Heart right ventricle (tissue), 16 donors: ENCODE data around the gene KCTD11. TPM values are rescaled to one million over a fixed set of nuclear protein-coding genes. Genes with fewer than 3 reads are reported as not detected.

Source experiments
- ATAC-seq, 8 donors: fragments of 200-7000 bp; cut with Tn5 transposase; one replicate each; pipeline ENCODE4 v1.9.1; 2020; ENCODE audit warnings: mild to moderate bottlenecking in 8 of 8, moderate library complexity in 8 of 8, moderate number of reproducible peaks in 1 of 8
- DNase-seq, 2 donors: peaks; one replicate each; pipeline ENCODE4 v3.0.0-alpha.2; 2020
- H3K27ac ChIP-seq, 10 donors: fragments of 200-600 bp; sonication (generic) in 2 of 10; one replicate each; pipeline versions ENCODE4 v1.5.0 to v1.8.0; 2020 to 2022; ENCODE audit warnings: mild to moderate bottlenecking in 3 of 10
- H3K27me3 ChIP-seq, 7 donors: fragments of 200-600 bp; one replicate each; pipeline ENCODE4 v1.8.0; 2021 to 2022; ENCODE audit warnings: mild to moderate bottlenecking in 2 of 7
- H3K36me3 ChIP-seq, 9 donors: fragments of 200-600 bp; sonication (generic) in 1 of 9; one replicate each; pipeline versions ENCODE4 v1.5.0 to v1.8.0; 2020 to 2022; ENCODE audit warnings: mild to moderate bottlenecking in 2 of 9
- H3K4me1 ChIP-seq, 9 donors: fragments of 200-600 bp; sonication (generic) in 1 of 9; one replicate each; pipeline versions ENCODE4 v1.5.0 to v1.8.0; 2020 to 2022; ENCODE audit warnings: mild to moderate bottlenecking in 4 of 9
- H3K4me3 ChIP-seq, 10 donors: fragments of 200-600 bp; sonication (generic) in 2 of 10; one replicate each; pipeline versions ENCODE4 v1.5.0 to v1.8.0; 2020 to 2022; ENCODE audit warnings: mild to moderate bottlenecking in 7 of 10, moderate library complexity in 2 of 10
- H3K9me3 ChIP-seq, 11 donors: fragments of 200-600 bp in 10 of 11; sonication (generic) in 2 of 11; one replicate each; pipeline versions ENCODE4 v1.5.0 to v1.8.0; 2013 to 2022; ENCODE audit warnings: mild to moderate bottlenecking in 2 of 11, control low read depth in 1 of 11, moderate library complexity in 1 of 11
- CTCF ChIP-seq, 9 donors: fragments of 200-600 bp; sonication (generic) in 2 of 9; IDR thresholded peaks; one replicate each; pipeline versions ENCODE4 v1.5.0 to v1.8.0; 2021 to 2022; ENCODE audit warnings: antibody characterized with exemption in 9 of 9, mild to moderate bottlenecking in 5 of 9, moderate library complexity in 1 of 9
- WGBS, 2 donors: extraction: QIAGEN DNeasy Blood & Tissue Kit; methylation state at CpG; one replicate each; pipeline ENCODE4 v1.1.7; 2013; ENCODE audit warnings: inconsistent platforms in 1 of 2; 5-methylcytosine and 5-hydroxymethylcytosine counted together
- intact Hi-C, 10 donors: fragments of 100-400 bp; cut with DNase I; formaldehyde crosslinking; loops; one replicate each; pipeline versions ENCODE4 v1.11.1 to v1.14.2; 2022
- long read RNA-seq, 3 donors: library from polyadenylated mRNA; unstranded; transcript quantifications; one replicate each; pipeline ENCODE4 v2.0.0, GENCODE V29; 2020 to 2021
- polyA plus RNA-seq, 2 donors: library from polyadenylated mRNA; stranded (reverse); fragments of 200-250 nt; gene quantifications; one replicate each; pipeline ENCODE4 v1.2.3, GENCODE V29; 2013
- total RNA-seq, 10 donors: library from RNA; stranded (reverse); fragmentation: NEBNext Ultra II Directional in 3 of 10; extraction: Animal tissue kit (Norgen Biotek cat#: 25700) in 3 of 10; gene quantifications; one replicate each; pipeline versions ENCODE4 v1.2.1 to v1.2.4, GENCODE V29; 2021 to 2023
- donor health status: Arrhythmogenic right ventricular cardiomyopathy.
- donor health status: ischemic (EF 13 %, LVEDD 7.1; RV severe dilation, severe dysfunction).
- donor health status: healthy with polysubstance abuse.
- donor health status: DM: no; HTN: yes; CAD: no.
- donor health status: DM: no; HTN: no; CAD: no.
- donor health status: ischemic (EF 25% LVEDD 6.9; RV normal size, moderate dysfunction).
- donor health status: ischemic (EF 25% LVEDD 5.7; RV mildly dilated, moderate dysfunction).
- donor health status: healthy.
- donor health status: DM: yes; HTN: yes; CAD: no.
- donor health status: Ischemic cardiomyopathy.
- donor health status: ischemic (EF 35%, LVEDD 5.7; RV mildly dilated, moderate dysfunction).
- donor health status: nonischemic (EF 11% LVEDD 7.7; RV severe dilation, severe dysfunction).
- donor health status: DM: yes; HTN: yes; CAD: no.
- donor health status: PGD.
- donor health status: ischemic (EF 29% LVEDD 5.4; RV normal size, mild dysfunction).
- donor health status: nonischemic (EF 23%, LVEDD 6.1; RV moderate dilation, normal function).

The KCTD11 gene
- 1 to 10 TPM; 4.3 to 8.5 (median 5.3) TPM for total RNA-seq
- polyA plus RNA-seq, result 1 to 10 TPM; 4.5 to 6.6 TPM
- long read RNA-seq, donor 1, transcript KCTD11-201 (1 exons, 2,783 nt), result major isoform, 9 of 9 reads
- long read RNA-seq, donor 1, partial matches to known transcripts, result 0 of 9 reads
- long read RNA-seq, donor 1, other reads (novel, unspliced or antisense), result 0 of 9 reads
- long read RNA-seq, donor 2, transcript KCTD11-201 (1 exons, 2,783 nt), result major isoform, 5 of 5 reads
- long read RNA-seq, donor 2, partial matches to known transcripts, result 0 of 5 reads
- long read RNA-seq, donor 2, other reads (novel, unspliced or antisense), result 0 of 5 reads
- long read RNA-seq, donor 3, transcript KCTD11-201 (1 exons, 2,783 nt), result major isoform, 25 of 29 reads
- long read RNA-seq, donor 3, partial matches to known transcripts, result 0 of 29 reads
- long read RNA-seq, donor 3, other reads (novel, unspliced or antisense), result 0 of 29 reads

- Histone ChIP-seq H3K36me3 (peaks cover 0 to 15% (median 0%) of the 10 kb centered on the region in 9 donors), H3K9me3 (no peaks in the 10 kb centered on the region), H3K27me3 (no peaks in the 10 kb centered on the region), H3K4me3 (peak within 1 kb of the TSS; percentile 73 to 91 (median 84)), H3K4me1 (peaks cover 8 to 65% (median 46%) of the 10 kb centered on the region in 9 donors), H3K27ac (peak within 1 kb of the TSS; percentile 96 to 100 (median 99))
- TF ChIP-seq CTCF (IDR thresholded peaks at IDR 0.05), result peak in 7 of 9 donors; percentile 44 to 69 (median 59)
- intact Hi-C loops, result loop anchor here (1.0 to 10.0 kb wide), 13 partner anchors 40 to 333 kb away; partner anchors contain the start of genes FGF11 (in 5 of the 10), TMEM102 (in 5 of the 10), PLSCR3 (in 4 of the 10) and SENP3 (in 4 of the 10)
- ATAC-seq, result peak; percentile 70 to 84 (median 80)
- DNase-seq, result peak; percentile 91 to 93
- WGBS, 2 donors, result 0 to 1% methylated on average over 78 to 91 of the region's 91 CpGs
Measured at GRCh38 chr17:7351665-7352502, at the start of gene KCTD11. TSS of gene KCTD11 (plus strand) at chr17:7352162.

GRCh38 chr17:7304179-7304578, 47.8 kb upstream of the KCTD11 start:
- intact Hi-C loops, result loop anchor here in 1 of 10 donors (10.0 kb wide), 1 partner anchor 259 kb away; the partner anchor contains the start of gene SLC16A11
- Histone ChIP-seq H3K4me3 (no peak overlapping the region), H3K4me1 (peaks cover 0 to 17% (median 12%) of the 10 kb centered on the region in 9 donors), H3K27me3 (no peaks in the 10 kb centered on the region), H3K9me3 (no peaks in the 10 kb centered on the region), H3K36me3 (peaks cover 0 to under 1% (median 0%) of the 10 kb centered on the region in 9 donors), H3K27ac (no peak overlapping the region)
- 96 to 99% methylated on average over 7 of the region's 7 CpGs for WGBS, 2 donors
- no peak for DNase-seq
- ATAC-seq, result no peak
- no peak for TF ChIP-seq CTCF (IDR thresholded peaks at IDR 0.05)

GRCh38 chr17:7306911-7307685, 44.9 kb upstream of the KCTD11 start, which contains the start of gene EIF5A:
TSS of gene EIF5A (plus strand) at chr17:7307628. CDS start at chr17:7309636, 2,008 bp downstream.
- H3K4me1 ChIP-seq, result peaks cover 0 to 43% (median 29%) of the 10 kb centered on the region in 9 donors
- peak; percentile 91 to 97 (median 95) for ATAC-seq
- no peak for TF ChIP-seq CTCF (IDR thresholded peaks at IDR 0.05)
- peak; percentile 100 for DNase-seq
- H3K27me3 ChIP-seq, result no peaks in the 10 kb centered on the region
- H3K9me3 ChIP-seq, result no peaks in the 10 kb centered on the region
- H3K4me3 ChIP-seq, result peak within 1 kb of the TSS; percentile 76 to 98 (median 91)
- H3K27ac ChIP-seq, result peak within 1 kb of the TSS; percentile 87 to 100 (median 98)
- H3K36me3 ChIP-seq, result peaks cover 0 to 29% (median 24%) of the 10 kb centered on the region in 9 donors
- 0 to 1% methylated on average over 58 to 64 of the region's 64 CpGs for WGBS, 2 donors
- intact Hi-C loops, result loop anchor here in 5 of 10 donors (1.0 to 10.0 kb wide), 7 partner anchors 22 to 265 kb away; partner anchors contain the start of genes GABARAP (in 2 of the 5), CLDN7 (in 1 of the 5), NEURL4 (in 1 of the 5) and SLC16A11 (in 1 of the 5)
